Ishikawa (cell line): Measurements from ENCODE around the gene HES3.

Experiments
- CEBPB ChIP-seq: IDR thresholded peaks from 2 replicates; pipeline ENCODE4 v1.6.1; 2012
- CREB1 ChIP-seq: IDR thresholded peaks from 2 replicates; pipeline ENCODE4 v1.6.1; 2012; ENCODE audit warnings: low read depth
- EGR1 ChIP-seq: IDR thresholded peaks from 2 replicates; pipeline ENCODE4 v1.6.1; 2012
- EP300 ChIP-seq: IDR thresholded peaks from 2 replicates; pipeline ENCODE4 v1.6.1; 2012; ENCODE audit warnings: borderline replicate concordance
- FOXM1 ChIP-seq: IDR thresholded peaks from 2 replicates; pipeline ENCODE4 v1.6.1; 2012; ENCODE audit warnings: low read depth, borderline replicate concordance
- MAX ChIP-seq: IDR thresholded peaks from 2 replicates; pipeline ENCODE4 v1.6.1; 2012
- NFIC ChIP-seq: IDR thresholded peaks from 2 replicates; pipeline ENCODE4 v1.6.1; 2012
- RAD21 ChIP-seq: IDR thresholded peaks from 2 replicates; pipeline ENCODE4 v1.6.1; 2012; ENCODE audit warnings: low read depth
- TAF1 ChIP-seq: IDR thresholded peaks from 2 replicates; pipeline ENCODE4 v1.6.1; 2012; ENCODE audit warnings: low read depth, mild to moderate bottlenecking
- TCF12 ChIP-seq: IDR thresholded peaks from 2 replicates; pipeline ENCODE4 v1.6.1; 2012; ENCODE audit warnings: low read depth
- TEAD4 ChIP-seq: IDR thresholded peaks from 2 replicates; pipeline ENCODE4 v1.6.1; 2012
- USF1 ChIP-seq: IDR thresholded peaks from 2 replicates; pipeline ENCODE4 v1.6.1; 2012
- YY1 ChIP-seq: IDR thresholded peaks from 2 replicates; pipeline ENCODE4 v1.6.1; 2012; ENCODE audit warnings: low read depth
- ZBTB7A ChIP-seq: IDR thresholded peaks from 2 replicates; pipeline ENCODE4 v1.6.1; 2012; ENCODE audit warnings: low read depth
- TF ChIP-seq, protein P1 (sequence below): IDR thresholded peaks from 2 replicates; pipeline ENCODE4 v1.6.1; 2012; ENCODE audit warnings: low read depth, mild to moderate bottlenecking

Gene HES3

GRCh38 chr1:6243993-6244392 lies at the start of gene HES3:
TSS of gene HES3 (plus strand) at chr1:6244179. CDS start at chr1:6244366, 187 bp downstream.
- TF ChIP-seq TCF12 = no peak
- TF ChIP-seq USF1 = no peak
- no peak for TF ChIP-seq NFIC
- no peak for TF ChIP-seq RAD21
- TF ChIP-seq YY1 = no peak
- no peak for TF ChIP-seq MAX
- TF ChIP-seq, protein P1, sequence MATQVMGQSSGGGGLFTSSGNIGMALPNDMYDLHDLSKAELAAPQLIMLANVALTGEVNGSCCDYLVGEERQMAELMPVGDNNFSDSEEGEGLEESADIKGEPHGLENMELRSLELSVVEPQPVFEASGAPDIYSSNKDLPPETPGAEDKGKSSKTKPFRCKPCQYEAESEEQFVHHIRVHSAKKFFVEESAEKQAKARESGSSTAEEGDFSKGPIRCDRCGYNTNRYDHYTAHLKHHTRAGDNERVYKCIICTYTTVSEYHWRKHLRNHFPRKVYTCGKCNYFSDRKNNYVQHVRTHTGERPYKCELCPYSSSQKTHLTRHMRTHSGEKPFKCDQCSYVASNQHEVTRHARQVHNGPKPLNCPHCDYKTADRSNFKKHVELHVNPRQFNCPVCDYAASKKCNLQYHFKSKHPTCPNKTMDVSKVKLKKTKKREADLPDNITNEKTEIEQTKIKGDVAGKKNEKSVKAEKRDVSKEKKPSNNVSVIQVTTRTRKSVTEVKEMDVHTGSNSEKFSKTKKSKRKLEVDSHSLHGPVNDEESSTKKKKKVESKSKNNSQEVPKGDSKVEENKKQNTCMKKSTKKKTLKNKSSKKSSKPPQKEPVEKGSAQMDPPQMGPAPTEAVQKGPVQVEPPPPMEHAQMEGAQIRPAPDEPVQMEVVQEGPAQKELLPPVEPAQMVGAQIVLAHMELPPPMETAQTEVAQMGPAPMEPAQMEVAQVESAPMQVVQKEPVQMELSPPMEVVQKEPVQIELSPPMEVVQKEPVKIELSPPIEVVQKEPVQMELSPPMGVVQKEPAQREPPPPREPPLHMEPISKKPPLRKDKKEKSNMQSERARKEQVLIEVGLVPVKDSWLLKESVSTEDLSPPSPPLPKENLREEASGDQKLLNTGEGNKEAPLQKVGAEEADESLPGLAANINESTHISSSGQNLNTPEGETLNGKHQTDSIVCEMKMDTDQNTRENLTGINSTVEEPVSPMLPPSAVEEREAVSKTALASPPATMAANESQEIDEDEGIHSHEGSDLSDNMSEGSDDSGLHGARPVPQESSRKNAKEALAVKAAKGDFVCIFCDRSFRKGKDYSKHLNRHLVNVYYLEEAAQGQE = no peak
- TF ChIP-seq EP300 = no peak
- no peak for TF ChIP-seq ZBTB7A
- TF ChIP-seq CEBPB = no peak
- TF ChIP-seq TAF1 = no peak
- no peak for TF ChIP-seq FOXM1
- TF ChIP-seq CREB1 = no peak
- TF ChIP-seq EGR1 = no peak
- TF ChIP-seq TEAD4 = no peak

DNA sequence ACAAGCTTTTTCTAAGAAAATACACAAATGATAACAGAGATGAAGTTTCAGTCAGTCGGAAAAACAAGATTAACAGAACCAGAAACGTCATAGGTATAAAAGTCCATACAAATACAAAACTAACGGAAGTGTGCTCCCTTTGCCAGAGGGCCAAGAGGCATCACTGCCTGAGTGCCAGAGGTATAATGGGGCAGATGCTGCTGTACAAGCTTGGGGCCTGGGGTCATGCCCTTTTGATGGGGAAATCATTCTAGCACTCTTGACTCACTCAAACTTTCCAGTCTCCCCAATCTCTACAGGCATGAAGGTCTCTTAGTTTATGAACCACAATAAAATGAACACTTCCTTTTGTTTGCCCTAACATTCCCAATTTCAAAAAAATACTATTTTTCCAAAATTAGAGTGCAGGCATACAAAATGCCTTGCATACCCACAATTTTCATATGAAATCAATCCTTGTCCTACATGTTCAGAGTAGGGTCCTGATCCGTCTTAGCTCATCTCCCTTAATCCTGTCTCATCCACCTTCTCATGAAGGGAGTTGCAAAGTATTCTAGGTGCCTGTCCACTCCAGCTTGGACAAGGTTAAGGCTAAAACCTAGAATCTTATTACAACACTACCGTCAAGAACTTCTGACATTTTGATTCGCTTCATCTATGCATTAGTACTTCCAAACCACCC lies 46.1 kb upstream of the HES3 start:
- TF ChIP-seq EGR1 = no peak
- no peak for TF ChIP-seq EP300
- no peak for TF ChIP-seq NFIC
- TF ChIP-seq, protein P1 = no peak
- TF ChIP-seq TAF1 = no peak
- TF ChIP-seq RAD21 = no peak
- no peak for TF ChIP-seq USF1
- no peak for TF ChIP-seq CEBPB
- TF ChIP-seq YY1 = no peak
- no peak for TF ChIP-seq ZBTB7A

DNA sequence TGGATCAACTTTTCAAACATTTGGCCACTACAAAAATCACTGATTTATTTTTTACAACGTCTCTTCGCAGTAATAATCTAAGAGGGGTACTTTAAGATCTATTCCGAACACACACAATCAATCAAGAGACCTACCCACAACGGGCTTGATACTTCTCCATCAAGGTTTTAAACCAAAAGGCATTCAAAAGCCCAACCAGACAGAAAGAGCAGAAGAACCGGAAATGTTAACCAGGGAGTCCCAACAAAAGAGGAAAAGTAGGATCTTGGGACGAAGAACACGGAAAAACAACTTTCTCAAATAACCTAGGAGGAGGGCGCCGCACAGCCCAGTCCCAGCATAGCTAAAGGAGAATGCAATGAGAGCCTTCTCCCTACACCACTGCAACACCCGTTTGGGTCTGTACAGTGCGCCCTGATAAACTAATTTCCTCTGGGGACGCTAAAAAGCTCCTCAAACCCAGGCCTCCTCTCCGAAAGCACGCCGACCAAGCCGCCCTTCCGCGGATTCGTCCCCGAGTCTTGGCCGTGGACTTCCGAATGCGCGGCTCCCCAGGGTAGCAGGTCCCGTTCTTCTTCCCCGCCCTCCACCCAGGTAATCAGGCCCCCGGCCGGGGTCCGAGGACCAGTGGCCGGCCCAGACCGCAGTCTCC lies 45.2 kb upstream of the HES3 start:
- no peak for TF ChIP-seq TEAD4
- TF ChIP-seq CREB1 = no peak
- TF ChIP-seq MAX = no peak
- no peak for TF ChIP-seq FOXM1
- TF ChIP-seq TAF1 = no peak
- no peak for TF ChIP-seq EGR1
- no peak for TF ChIP-seq EP300
- no peak for TF ChIP-seq ZBTB7A
- TF ChIP-seq, protein P1 = no peak
